ENCODE results near the gene DCAF4.

Gene DCAF4

DNA sequence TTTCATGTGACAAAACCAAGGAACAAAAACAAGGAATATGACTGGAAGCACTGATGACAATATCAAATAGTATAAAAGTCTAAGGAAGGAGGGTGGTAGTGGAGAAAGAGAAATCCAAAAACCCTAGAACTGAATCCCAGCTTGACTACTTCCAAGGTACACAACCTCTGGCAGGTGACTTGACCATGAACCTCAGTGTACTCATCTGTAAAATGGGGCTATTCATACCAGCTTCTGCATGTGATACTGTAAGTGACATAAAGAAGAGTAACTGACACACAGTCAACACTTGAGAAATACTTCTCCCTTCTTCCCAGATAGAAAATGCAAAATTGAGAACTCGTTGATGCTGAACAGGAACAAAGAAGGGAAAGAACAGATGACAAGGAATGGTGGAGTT, 22.0 kb upstream of the DCAF4 start:
- DNase-seq (ENCODE audit: extremely low read depth, insufficient read length) = no peak
- Histone ChIP-seq H3K4me3 (replicated peaks; ENCODE audit: low read depth, low read length) (no peak overlapping the region), H3K27me3 (replicated peaks; ENCODE audit: control insufficient read depth, insufficient read depth, low read length) (no peaks in the 10 kb centered on the region), H3K36me3 (ENCODE audit: control insufficient read depth, insufficient read depth, low read length) (no peaks in the 10 kb centered on the region)
- TF ChIP-seq, protein P1, sequence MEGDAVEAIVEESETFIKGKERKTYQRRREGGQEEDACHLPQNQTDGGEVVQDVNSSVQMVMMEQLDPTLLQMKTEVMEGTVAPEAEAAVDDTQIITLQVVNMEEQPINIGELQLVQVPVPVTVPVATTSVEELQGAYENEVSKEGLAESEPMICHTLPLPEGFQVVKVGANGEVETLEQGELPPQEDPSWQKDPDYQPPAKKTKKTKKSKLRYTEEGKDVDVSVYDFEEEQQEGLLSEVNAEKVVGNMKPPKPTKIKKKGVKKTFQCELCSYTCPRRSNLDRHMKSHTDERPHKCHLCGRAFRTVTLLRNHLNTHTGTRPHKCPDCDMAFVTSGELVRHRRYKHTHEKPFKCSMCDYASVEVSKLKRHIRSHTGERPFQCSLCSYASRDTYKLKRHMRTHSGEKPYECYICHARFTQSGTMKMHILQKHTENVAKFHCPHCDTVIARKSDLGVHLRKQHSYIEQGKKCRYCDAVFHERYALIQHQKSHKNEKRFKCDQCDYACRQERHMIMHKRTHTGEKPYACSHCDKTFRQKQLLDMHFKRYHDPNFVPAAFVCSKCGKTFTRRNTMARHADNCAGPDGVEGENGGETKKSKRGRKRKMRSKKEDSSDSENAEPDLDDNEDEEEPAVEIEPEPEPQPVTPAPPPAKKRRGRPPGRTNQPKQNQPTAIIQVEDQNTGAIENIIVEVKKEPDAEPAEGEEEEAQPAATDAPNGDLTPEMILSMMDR (IDR thresholded peaks at IDR 0.05; ENCODE audit: insufficient read depth, low read length, poor library complexity, severe bottlenecking) = no peak

DNA sequence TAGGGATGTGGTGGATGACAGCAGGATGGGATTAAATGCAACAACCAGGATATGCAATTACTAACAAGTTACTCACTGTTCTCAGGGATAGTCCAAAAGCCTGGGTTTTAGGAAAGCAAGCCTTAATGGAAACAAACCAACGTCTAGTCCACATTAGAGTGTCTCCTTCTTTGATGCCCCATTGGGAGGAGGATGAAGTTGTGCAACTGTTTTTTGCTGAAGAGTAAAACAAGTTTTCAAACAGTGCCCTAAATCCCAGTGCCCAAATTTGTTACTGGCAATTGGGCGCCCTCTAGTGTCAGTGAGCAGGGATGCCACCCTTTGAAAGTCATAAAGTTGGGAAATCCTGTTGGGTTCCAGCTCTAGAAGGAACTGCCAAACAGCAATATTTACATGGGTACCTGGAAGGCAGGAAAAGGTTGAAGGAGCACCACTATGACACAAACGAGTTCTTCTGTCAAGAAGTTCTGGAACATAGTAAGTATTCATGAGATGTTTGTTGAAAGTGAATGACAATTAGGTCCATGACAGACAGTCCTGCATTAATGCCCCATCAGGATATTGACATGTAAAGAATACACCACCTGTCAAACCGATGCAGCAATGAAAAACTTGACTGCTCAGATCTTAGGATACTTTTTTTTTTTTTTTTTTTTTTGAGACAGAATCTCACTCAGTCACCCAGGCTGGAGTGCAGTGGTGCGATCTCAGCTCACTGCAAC, 21.3 kb upstream of the DCAF4 start:
- no peak for DNase-seq (ENCODE audit: extremely low read depth, insufficient read length)
- H3K27me3 ChIP-seq (replicated peaks; ENCODE audit: control insufficient read depth, insufficient read depth, low read length) = no peaks in the 10 kb centered on the region
- H3K36me3 ChIP-seq (ENCODE audit: control insufficient read depth, insufficient read depth, low read length) = no peaks in the 10 kb centered on the region
- TF ChIP-seq, protein P1 (IDR thresholded peaks at IDR 0.05; ENCODE audit: insufficient read depth, low read length, poor library complexity, severe bottlenecking) = peak; percentile 90
- H3K4me3 ChIP-seq (replicated peaks; ENCODE audit: low read depth, low read length) = no peak overlapping the region

DNA sequence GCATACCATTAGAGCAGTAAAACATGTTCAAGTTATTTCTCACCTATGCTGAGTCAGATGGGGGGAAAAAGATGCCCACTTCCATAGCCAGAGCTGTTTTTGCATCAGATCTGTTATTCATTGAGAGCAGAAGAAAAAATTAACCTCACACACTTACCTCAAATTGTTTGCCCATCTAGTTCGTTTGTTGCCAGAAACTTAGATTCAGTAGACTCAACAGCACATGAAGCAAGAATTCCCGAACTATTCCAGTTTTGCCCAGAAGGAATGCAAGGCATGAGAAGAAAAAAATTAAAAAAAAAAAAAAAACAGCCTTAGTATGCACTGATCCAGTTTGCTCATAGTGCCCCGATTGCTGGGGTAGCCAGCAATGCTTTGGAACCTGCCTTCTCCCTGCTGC, 19.9 kb upstream of the DCAF4 start:
- no peak for DNase-seq (ENCODE audit: extremely low read depth, insufficient read length)
- Histone ChIP-seq H3K4me3 (replicated peaks; ENCODE audit: low read depth, low read length) (no peak overlapping the region), H3K36me3 (ENCODE audit: control insufficient read depth, insufficient read depth, low read length) (no peaks in the 10 kb centered on the region), H3K27me3 (replicated peaks; ENCODE audit: control insufficient read depth, insufficient read depth, low read length) (no peaks in the 10 kb centered on the region)
- TF ChIP-seq, protein P1 (IDR thresholded peaks at IDR 0.05; ENCODE audit: insufficient read depth, low read length, poor library complexity, severe bottlenecking) = no peak

DNA sequence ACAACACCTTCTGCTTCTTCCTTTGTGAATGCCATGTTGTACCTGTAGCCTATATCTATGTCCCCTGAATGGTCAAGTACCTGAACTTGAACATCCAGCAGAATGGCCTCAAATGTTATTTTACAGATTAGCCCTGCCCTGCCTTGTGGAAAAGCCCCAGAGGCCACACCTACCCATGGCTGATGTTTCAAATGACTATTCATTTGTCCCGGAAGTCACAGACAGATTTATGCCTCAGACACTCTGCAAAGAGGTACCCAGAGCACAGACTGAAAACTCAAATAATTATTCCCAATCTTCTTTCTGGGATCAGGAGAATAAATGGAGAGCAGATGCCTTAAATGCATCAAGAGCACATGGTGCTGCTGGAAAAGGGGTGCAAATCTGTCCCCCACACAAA, 19.4 kb upstream of the DCAF4 start:
- H3K27me3 ChIP-seq (replicated peaks; ENCODE audit: control insufficient read depth, insufficient read depth, low read length) = no peaks in the 10 kb centered on the region
- H3K4me3 ChIP-seq (replicated peaks; ENCODE audit: low read depth, low read length) = no peak overlapping the region
- TF ChIP-seq, protein P1 (IDR thresholded peaks at IDR 0.05; ENCODE audit: insufficient read depth, low read length, poor library complexity, severe bottlenecking) = no peak
- no peak for DNase-seq (ENCODE audit: extremely low read depth, insufficient read length)
- no peaks in the 10 kb centered on the region for H3K36me3 ChIP-seq (ENCODE audit: control insufficient read depth, insufficient read depth, low read length)

DNA sequence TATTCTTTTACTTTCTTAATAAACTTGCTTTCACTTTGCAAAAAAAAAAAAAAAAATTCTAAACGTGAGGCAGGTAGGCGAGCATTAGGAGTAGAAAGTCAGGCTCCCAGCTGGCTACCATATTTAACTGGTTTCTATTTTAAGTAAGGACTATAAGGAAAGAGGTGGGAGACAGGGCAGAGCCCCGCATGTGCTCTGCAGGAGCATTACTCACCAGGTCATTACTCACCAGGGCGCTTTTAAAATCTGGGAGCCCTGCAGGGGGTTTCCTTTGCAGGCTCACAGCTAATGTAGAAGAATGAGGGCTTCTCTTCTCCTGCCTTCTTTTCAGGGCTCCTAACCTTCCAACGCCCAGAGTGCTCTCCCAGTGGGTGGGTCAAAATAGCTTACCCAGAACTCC, 18.4 kb upstream of the DCAF4 start:
- TF ChIP-seq, protein P1 (IDR thresholded peaks at IDR 0.05; ENCODE audit: insufficient read depth, low read length, poor library complexity, severe bottlenecking) = no peak
- H3K36me3 ChIP-seq (ENCODE audit: control insufficient read depth, insufficient read depth, low read length) = no peaks in the 10 kb centered on the region
- no peak for DNase-seq (ENCODE audit: extremely low read depth, insufficient read length)
- H3K27me3 ChIP-seq (replicated peaks; ENCODE audit: control insufficient read depth, insufficient read depth, low read length) = no peaks in the 10 kb centered on the region
- H3K4me3 ChIP-seq (replicated peaks; ENCODE audit: low read depth, low read length) = no peak overlapping the region

DNA sequence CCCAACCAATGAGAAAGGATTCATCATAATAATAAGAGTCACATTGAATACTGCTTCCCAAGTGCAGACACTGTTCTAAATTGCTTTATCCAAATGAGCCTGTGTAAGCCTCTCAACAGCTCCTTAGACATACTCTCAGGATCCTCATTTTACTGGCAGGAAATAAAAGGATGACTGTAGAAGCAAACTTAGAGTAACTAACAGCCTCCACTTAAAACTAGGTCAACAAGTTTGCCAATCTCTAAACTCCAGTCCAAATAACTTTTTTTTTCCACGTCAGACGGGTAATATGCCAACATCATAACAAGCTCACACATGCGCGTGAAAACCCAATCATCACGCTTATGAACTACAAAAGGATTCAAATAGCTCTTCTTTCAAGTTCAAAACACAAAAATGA, 17.1 kb upstream of the DCAF4 start:
- TF ChIP-seq, protein P1 (IDR thresholded peaks at IDR 0.05; ENCODE audit: insufficient read depth, low read length, poor library complexity, severe bottlenecking) = no peak
- Histone ChIP-seq H3K27me3 (replicated peaks; ENCODE audit: control insufficient read depth, insufficient read depth, low read length) (no peaks in the 10 kb centered on the region), H3K4me3 (replicated peaks; ENCODE audit: low read depth, low read length) (no peak overlapping the region), H3K36me3 (ENCODE audit: control insufficient read depth, insufficient read depth, low read length) (no peaks in the 10 kb centered on the region)
- no peak for DNase-seq (ENCODE audit: extremely low read depth, insufficient read length)

Data from GM06990 (cell line).